HG03520 (cell line): Measurements from ENCODE around the gene DAG1.

Experiments
- ATAC-seq: cut with Tn5 transposase; IDR thresholded peaks from one replicate; pipeline ENCODE4 v1.9.1; 2021; ENCODE audit warnings: mild to moderate bottlenecking, moderate library complexity; ENCODE audit not compliant: unreplicated experiment

The DAG1 gene

DNA sequence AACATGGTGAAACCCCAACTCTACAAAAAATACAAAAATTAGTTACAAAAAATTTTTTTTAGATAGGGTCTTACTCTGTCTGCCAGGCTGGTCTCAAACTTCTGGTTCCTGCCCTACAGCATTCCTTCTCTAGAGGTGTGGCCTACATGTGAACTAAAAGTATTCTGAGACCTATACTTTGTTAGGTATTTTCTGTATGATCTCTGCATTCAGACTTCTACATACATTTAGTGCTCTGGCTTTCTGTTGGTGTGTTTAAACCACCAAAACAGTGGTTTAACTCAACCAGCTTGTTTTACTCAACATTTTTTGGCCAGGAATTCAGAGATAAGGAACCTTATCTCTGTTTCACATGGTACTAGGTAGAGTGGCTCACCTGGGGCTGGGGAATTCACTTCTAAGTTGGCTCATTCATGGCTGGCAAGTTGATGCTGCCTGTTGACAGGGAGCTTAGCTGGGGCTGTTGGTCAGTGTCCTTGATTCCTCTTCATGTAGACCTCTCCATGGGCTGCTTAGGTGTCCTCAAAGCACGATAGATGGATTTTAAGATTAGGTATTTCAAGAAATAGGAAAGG, 42.8 kb downstream of the DAG1 start:
- no peak for ATAC-seq

DNA sequence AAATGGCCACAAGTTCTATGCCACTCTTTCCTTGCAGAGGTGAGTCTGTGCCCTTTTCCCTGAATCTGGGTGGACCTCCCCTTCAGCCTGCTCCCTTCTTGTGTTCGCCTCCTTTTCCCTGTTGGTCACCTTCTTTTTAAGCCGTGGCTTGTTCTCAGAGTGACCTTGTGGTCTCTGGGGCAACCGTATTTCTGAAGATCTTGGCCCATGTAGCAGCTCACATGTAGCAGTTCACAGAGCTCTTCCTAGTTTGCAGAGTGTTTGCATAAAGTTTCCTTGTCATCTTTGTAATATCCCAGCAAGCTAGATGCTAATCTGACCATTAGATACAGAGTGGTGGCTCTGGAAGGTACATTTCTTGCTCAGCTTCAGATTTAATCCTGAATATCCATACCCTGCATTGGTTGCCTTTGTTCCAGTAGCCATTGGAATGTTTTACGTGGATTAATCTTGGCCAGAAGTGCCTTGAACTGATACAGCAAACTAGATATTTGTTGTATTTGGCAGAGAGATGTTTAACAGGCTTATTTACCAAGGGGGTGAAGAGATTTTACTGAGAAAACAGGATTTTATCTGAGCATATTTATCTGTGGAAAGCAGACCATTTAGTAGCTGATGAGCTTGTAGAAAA, 43.5 kb downstream of the DAG1 start:
- no peak for ATAC-seq

DNA sequence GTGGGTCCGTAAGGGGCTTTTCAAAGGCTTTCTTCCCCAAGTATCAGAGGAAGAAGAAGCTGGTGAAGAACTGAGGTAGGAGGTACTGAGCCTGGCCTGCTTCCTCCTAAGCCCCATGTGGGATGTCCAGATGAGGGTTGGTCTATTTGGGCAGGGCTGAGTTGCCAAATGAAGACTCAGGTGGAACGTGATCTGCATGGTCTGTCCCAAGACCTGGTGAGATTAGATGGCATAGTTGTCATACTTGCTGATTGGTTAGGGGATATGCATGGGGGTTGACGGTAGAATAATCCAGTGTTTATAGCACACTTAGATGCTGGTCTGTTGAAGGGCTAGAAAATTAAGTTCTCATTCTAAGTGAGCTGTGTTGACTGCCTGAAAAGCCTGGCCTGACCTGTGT, 47.9 kb downstream of the DAG1 start:
- ATAC-seq, result no peak

- no peak for ATAC-seq
These were observed 48.4 kb downstream of the DAG1 start for GRCh38 chr3:49518441-49518840.

- no peak for ATAC-seq
These were observed 49.2 kb downstream of the DAG1 start for GRCh38 chr3:49519296-49519695.

GRCh38 chr3:49519916-49520385, 49.9 kb downstream of the DAG1 start:
- ATAC-seq, result no peak

DNA sequence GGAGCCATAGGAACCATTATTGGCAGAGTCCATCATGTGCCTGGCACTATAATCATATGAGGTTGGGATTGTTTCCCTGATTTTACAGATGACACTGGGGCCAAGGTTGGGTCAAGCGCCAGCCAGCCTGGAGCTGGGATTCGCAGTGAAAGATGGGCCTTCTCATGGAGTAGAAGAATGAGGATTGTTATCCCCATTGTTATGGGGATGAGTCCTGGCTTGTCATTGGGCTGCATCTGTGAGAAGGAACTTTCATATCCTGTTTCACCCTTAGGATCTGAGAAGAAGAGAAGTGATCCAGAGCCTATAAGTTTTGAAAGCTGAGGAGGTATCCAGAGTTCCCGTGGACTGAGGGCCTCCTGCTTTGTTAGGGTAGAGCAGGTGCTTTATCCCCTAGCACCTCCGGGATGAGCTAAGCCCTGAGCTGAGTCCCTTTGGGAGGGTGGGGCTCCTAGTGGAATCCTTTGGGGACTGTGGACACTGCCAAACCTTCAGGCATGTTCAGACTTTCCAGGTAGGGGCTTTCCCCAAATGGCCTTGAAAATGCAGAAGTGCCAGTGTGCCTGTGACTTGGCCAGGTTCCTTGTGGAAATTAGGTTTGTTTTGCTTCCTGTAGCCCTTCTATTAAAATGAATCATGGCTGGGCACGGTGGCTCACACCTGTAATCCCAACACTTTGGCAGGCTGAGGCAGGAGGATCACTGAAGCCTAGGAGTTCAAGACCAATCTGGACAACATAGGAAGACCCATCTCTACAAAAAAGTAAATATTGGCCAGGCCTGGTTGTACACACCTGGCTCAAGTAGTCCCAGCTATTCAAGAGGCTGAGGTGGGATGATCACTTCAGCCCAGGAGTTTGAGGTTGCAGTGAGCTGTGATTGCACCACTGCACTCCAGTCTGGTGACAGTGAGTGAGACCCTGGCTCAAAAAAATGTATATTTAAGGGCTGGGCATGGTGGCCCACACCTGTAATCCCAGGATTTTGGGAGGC, 54.0 kb downstream of the DAG1 start:
- ATAC-seq, result no peak

GRCh38 chr3:49529567-49529966, 59.5 kb downstream of the DAG1 start:
- ATAC-seq, result no peak

- no peak for ATAC-seq
These were observed 60.2 kb downstream of the DAG1 start for GRCh38 chr3:49530231-49530630.

DNA sequence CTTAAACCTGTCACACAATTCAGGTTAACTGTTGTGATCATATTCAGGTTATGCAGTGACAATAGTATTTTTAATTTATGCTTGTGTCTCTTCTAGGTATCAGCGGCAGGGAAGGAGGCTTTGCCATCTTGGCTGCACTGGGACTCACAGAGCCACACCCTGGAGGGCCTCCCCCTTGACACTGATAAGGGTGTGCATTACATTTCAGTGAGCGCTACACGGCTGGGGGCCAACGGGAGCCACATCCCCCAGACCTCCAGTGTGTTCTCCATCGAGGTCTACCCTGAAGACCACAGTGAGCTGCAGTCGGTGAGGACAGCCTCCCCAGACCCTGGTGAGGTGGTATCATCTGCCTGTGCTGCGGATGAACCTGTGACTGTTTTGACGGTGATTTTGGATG, 60.6 kb downstream of the DAG1 start:
- no peak for ATAC-seq

DNA sequence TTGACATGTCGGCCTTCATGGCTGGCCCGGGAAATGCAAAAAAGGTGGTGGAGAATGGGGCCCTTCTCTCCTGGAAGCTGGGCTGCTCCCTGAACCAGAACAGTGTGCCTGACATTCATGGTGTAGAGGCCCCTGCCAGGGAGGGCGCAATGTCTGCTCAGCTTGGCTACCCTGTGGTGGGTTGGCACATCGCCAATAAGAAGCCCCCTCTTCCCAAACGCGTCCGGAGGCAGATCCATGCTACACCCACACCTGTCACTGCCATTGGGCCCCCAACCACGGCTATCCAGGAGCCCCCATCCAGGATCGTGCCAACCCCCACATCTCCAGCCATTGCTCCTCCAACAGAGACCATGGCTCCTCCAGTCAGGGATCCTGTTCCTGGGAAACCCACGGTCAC, 61.2 kb downstream of the DAG1 start:
- no peak for ATAC-seq

DNA sequence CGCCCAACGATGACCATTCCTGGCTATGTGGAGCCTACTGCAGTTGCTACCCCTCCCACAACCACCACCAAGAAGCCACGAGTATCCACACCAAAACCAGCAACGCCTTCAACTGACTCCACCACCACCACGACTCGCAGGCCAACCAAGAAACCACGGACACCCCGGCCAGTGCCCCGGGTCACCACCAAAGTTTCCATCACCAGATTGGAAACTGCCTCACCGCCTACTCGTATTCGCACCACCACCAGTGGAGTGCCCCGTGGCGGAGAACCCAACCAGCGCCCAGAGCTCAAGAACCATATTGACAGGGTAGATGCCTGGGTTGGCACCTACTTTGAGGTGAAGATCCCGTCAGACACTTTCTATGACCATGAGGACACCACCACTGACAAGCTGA, 61.6 kb downstream of the DAG1 start:
- no peak for ATAC-seq

GRCh38 chr3:49533031-49533430, 63.0 kb downstream of the DAG1 start:
- no peak for ATAC-seq

DNA sequence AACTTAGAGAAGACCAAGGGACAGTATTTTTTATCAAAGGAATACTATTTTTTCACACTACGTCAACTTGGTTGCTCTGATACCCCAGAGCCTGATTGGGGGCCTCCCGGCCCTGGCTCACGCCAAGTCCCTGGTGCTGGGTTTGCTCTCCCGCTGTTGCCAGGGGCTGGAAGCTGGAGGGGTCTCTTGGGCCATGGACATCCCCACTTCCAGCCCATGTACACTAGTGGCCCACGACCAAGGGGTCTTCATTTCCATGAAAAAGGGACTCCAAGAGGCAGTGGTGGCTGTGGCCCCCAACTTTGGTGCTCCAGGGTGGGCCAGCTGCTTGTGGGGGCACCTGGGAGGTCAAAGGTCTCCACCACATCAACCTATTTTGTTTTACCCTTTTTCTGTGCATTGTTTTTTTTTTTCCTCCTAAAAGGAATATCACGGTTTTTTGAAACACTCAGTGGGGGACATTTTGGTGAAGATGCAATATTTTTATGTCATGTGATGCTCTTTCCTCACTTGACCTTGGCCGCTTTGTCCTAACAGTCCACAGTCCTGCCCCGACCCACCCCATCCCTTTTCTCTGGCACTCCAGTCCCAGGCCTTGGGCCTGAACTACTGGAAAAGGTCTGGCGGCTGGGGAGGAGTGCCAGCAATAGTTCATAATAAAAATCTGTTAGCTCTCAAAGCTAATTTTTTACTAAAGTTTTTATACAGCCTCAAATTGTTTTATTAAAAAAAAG, 63.9 kb downstream of the DAG1 start:
- ATAC-seq, result no peak

GRCh38 chr3:49534581-49535441, 64.7 kb downstream of the DAG1 start:
- no peak for ATAC-seq

GRCh38 chr3:49535971-49536874, 66.2 kb downstream of the DAG1 start:
- ATAC-seq, result no peak

- no peak for ATAC-seq
These were observed 66.9 kb downstream of the DAG1 start for GRCh38 chr3:49536875-49537533.
